Jurkat, Clone E6-1 (cell line): Measurements from ENCODE around the gene HELZ.
"Not testable (repeated sequence)": the region's sequence is repeated elsewhere in the genome, so short reads cannot be mapped to it uniquely, and the experiment has no call there.

Experiments used
- DNase-seq: peaks from one replicate; pipeline ENCODE4 v3.0.0-alpha.2; 2011; ENCODE audit warnings: low read depth, low spot score
- H3K4me3 ChIP-seq: 2 replicates; pipeline ENCODE4 v1.5.1; 2011; ENCODE audit warnings: mild to moderate bottlenecking, low read length, control low read depth, moderate library complexity

The HELZ gene

DNA sequence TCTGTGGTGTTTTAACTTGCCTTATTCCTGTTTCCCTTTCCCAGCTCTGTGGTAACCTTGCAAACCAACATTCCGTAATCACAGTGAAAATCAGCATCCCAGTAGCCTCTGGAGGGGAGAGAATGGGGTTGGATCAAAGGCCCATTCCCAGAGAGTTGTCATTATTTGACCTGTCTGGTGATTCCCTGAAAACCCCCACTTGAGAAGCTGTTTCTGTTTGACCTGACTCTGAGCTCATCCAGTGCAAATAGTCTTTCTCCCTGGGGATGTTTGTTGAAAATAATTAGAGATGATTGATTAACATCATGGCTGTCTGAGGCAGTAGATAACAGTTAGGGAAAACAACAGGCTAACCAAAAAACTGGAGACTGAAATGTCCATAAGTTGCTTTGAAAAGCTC is 197.6 kb downstream of the HELZ start:
- no peak for DNase-seq
- H3K4me3 ChIP-seq = no peak overlapping the region

GRCh38 chr17:67046398-67046797 is 198.6 kb downstream of the HELZ start:
- no peak for DNase-seq
- no peak overlapping the region for H3K4me3 ChIP-seq

GRCh38 chr17:67044940-67045339 is 200.1 kb downstream of the HELZ start:
- H3K4me3 ChIP-seq = no peak overlapping the region
- DNase-seq = no peak

GRCh38 chr17:67044016-67044772 is 200.8 kb downstream of the HELZ start, which contains the start of gene CACNG1:
CACNG1 (plus strand) TSS chr17:67044554; CDS start chr17:67044661, 107 bp downstream.
- H3K4me3 ChIP-seq = no peak within 1 kb of the TSS
- DNase-seq = no peak

- H3K4me3 ChIP-seq = no peak overlapping the region
- DNase-seq = no peak
Observed at GRCh38 chr17:67043283-67043682, 201.7 kb downstream of the HELZ start.

GRCh38 chr17:67041941-67042899 is 202.8 kb downstream of the HELZ start:
- no peak for DNase-seq
- no peak overlapping the region for H3K4me3 ChIP-seq

GRCh38 chr17:67041531-67041930 is 203.5 kb downstream of the HELZ start:
- DNase-seq = no peak
- H3K4me3 ChIP-seq = no peak overlapping the region

DNA sequence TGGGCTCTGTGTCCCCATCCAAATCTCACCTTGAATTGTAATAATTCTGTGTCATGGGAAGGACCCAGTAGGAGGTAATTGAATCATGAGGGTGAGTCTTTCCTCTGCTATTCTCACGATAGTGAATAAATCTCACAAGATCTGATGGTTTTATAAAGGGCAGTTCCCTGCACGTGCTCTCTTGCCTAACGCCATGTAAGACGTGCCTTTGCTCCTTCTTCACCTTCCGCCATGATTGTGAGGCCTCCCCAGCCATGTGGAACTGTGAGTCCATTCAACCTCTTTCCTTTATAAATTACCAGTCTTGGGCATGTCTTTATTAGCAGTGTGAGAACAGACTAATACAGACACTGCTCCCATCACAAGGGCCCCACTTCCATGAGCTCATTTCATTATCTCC is 203.9 kb downstream of the HELZ start:
- H3K4me3 ChIP-seq, DNase-seq: not testable (repeated sequence)

- no peak overlapping the region for H3K4me3 ChIP-seq
- no peak for DNase-seq
Observed at GRCh38 chr17:67040652-67041051, 204.3 kb downstream of the HELZ start.

- DNase-seq = no peak
Observed at GRCh38 chr17:67038861-67039365, 206.1 kb downstream of the HELZ start.

DNA sequence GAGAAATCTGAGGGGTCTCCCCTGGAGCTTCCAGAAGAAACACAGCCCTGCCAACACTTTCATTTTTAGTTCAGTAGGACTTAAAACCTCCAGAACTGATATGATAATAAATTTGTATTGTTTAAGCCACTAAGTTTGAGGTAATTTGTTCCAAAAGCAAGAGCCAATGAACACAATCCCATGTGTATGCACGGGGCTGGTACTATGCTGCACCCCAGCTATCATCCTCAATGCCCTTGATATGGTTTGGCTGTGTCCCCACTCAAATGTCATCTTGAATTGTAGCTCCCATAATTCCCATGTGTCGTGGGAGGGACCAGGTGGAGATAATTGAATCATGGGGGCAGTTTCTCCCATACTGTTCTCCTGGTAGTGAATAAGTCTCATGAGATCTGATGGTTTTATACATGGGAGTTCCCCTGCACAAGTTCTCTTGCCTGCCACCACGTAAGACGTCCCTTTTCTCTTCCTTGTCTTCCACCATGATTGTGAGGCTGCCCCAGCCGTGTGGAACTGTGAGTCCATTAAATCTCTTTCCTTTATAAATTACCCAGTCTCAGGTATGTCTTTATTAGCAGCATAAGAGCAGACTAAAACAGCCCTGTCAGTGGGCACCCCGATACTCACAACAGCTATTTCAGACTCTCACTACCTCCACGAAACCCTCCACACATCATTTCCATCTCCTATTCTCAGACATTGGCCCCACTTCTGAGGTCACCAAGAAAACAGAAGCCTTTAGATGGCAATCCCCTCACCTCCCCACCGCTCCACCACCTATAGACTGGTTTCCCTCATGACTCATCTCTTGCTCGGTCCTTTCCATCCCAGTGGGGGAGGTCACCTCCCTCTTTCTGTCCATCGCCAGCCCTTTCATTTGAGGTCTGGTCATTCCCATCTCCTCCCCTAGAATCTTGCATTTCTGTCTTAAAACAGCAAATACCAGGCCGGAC is 209.6 kb downstream of the HELZ start:
- DNase-seq = no peak
- no peak overlapping the region for H3K4me3 ChIP-seq

More at GRCh38 chr17:67038861-67039365, 206.1 kb downstream of the HELZ start:
- H3K4me3 ChIP-seq = no peak overlapping the region

DNA sequence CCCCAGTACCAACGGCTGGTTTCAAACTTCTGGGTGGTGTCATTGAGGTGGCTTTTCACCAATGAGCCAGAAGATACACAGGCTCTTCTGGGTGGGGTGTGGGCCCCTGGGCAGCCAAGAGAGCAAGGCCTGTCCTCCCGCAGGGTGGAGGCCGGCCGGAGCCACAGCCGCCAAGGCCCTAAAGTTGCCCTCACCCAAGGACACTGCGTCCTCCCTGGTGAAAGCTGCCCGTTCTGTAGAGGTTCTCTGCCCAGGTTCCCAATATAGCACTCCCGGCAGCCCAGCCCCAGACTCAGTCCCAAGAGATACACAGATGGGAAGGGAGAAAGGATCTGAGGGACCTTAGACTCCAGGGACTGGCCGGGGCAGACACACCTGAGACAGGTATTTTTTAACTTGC is 211.4 kb downstream of the HELZ start:
- DNase-seq = no peak
- H3K4me3 ChIP-seq = no peak overlapping the region

- no peak for DNase-seq
Observed at GRCh38 chr17:67032985-67033384, 212.0 kb downstream of the HELZ start.

GRCh38 chr17:67032382-67032781 is 212.6 kb downstream of the HELZ start:
- no peak overlapping the region for H3K4me3 ChIP-seq
- DNase-seq = no peak

More at GRCh38 chr17:67032985-67033384, 212.0 kb downstream of the HELZ start:
- no peak overlapping the region for H3K4me3 ChIP-seq

GRCh38 chr17:67030641-67031040 is 214.4 kb downstream of the HELZ start:
- DNase-seq = no peak

DNA sequence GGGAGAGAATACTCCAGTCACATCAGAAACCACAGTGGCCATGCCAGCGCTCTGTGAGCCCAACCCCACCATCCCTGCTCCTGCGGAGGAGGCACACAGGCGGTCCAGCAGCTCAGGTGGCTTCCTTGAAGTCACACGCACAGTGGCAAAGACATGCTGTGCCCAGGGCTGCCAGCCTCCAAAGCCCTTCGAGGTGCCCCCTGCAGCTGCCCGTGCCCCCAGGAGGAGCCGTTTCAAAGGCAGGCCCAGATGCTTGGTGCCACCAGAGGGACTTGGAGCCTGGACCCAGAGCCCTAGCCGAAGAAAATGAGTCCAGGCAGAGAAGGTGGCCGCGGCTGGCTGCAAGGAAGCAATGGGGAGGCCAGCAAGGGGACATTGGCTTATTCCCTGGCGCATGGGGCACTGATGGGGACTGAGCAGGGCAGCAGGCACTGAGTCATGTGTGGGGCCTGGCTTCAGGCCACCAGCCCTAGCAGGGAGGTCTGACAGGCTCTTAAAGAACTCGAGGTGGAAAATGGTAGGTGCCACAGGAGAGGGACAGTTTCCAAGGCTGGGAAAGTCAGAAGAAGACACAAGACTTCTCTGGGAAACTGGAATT is 217.9 kb downstream of the HELZ start:
- H3K4me3 ChIP-seq = no peak overlapping the region
- DNase-seq = no peak

More at GRCh38 chr17:67030641-67031040, 214.4 kb downstream of the HELZ start:
- H3K4me3 ChIP-seq = no peak overlapping the region

- no peak for DNase-seq
- H3K4me3 ChIP-seq = no peak overlapping the region
Observed at GRCh38 chr17:67026341-67026740, 218.7 kb downstream of the HELZ start.

GRCh38 chr17:67025216-67025792 is 219.7 kb downstream of the HELZ start:
- no peak overlapping the region for H3K4me3 ChIP-seq
- DNase-seq = no peak
